DMS 273 (cell line): ENCODE results near the gene SLC25A51.

Experiments
- DNase-seq: peaks from one replicate; lab custom pipeline; 2025; ENCODE audit not compliant: unreplicated experiment; lab: John Stamatoyannopoulos, UW

Gene SLC25A51

GRCh38 chr9:37839496-37840461, 64.1 kb downstream of the SLC25A51 start:
- DNase-seq, result no peak
